HL-60 (cell line): ENCODE data around the gene RELCH.

Experiments used
- DNase-seq, 2 experiments: peaks; one replicate each; pipeline ENCODE4 v3.0.0-alpha.2; 2010 to 2020; ENCODE audit warnings: low read depth in 1 of 2, low spot score in 1 of 2
- H3K27ac ChIP-seq: fragments of 250-450 bp; sonication (Bioruptor Pico); replicated peaks from 2 replicates; pipeline ENCODE4 v1.5.1; 2020; ENCODE audit warnings: mild to moderate bottlenecking, moderate library complexity
- H3K27me3 ChIP-seq: fragments of 250-450 bp; sonication (Bioruptor Pico); 2 replicates; pipeline ENCODE4 v1.5.1; 2021; ENCODE audit warnings: mild to moderate bottlenecking, moderate library complexity; ENCODE audit not compliant: insufficient read depth, poor library complexity, severe bottlenecking
- H3K4me3 ChIP-seq: replicated peaks from 2 replicates; pipeline ENCODE4 v1.5.1; 2011; ENCODE audit warnings: mild to moderate bottlenecking, control low read depth, low read length; ENCODE audit not compliant: insufficient read depth
- CTCF ChIP-seq: IDR thresholded peaks from one replicate; pipeline ENCODE4 v1.5.1; 2011; ENCODE audit warnings: low read length, control low read depth, inconsistent platforms; ENCODE audit not compliant: insufficient read depth
- GABPA ChIP-seq: IDR thresholded peaks from 2 replicates; pipeline ENCODE4 v1.6.1; 2012; ENCODE audit warnings: low read depth
- POLR2AphosphoS5 ChIP-seq: IDR thresholded peaks from 2 replicates; pipeline ENCODE4 v1.6.1; 2012; ENCODE audit warnings: low read depth
- REST ChIP-seq: IDR thresholded peaks from 2 replicates; pipeline ENCODE4 v1.6.1; 2012; ENCODE audit warnings: low read depth; ENCODE audit not compliant: insufficient replicate concordance
- SPI1 ChIP-seq: IDR thresholded peaks from 2 replicates; pipeline ENCODE4 v1.6.1; 2012; ENCODE audit warnings: low read depth, mild to moderate bottlenecking, borderline replicate concordance

RELCH gene

GRCh38 chr18:62175521-62175920, 11.5 kb upstream of the RELCH start:
- no peak for TF ChIP-seq POLR2AphosphoS5
- no peak for TF ChIP-seq GABPA
- TF ChIP-seq CTCF: no peak
- no peak for TF ChIP-seq SPI1
- no peak for TF ChIP-seq REST
- no peak overlapping the region for H3K4me3 ChIP-seq
- H3K27ac ChIP-seq: no peak overlapping the region
- H3K27me3 ChIP-seq: no peaks in the 10 kb centered on the region
- no peak for DNase-seq

GRCh38 chr18:62177271-62177670, 9.8 kb upstream of the RELCH start:
- no peaks in the 10 kb centered on the region for H3K27me3 ChIP-seq
- no peak for TF ChIP-seq POLR2AphosphoS5
- TF ChIP-seq CTCF: no peak
- no peak for TF ChIP-seq SPI1
- no peak for TF ChIP-seq REST
- no peak for TF ChIP-seq GABPA
- H3K27ac ChIP-seq: no peak overlapping the region
- no peak overlapping the region for H3K4me3 ChIP-seq
- DNase-seq: no peak

- H3K27me3 ChIP-seq: no peaks in the 10 kb centered on the region
- no peak for DNase-seq
- no peak overlapping the region for H3K4me3 ChIP-seq
- no peak overlapping the region for H3K27ac ChIP-seq
- no peak for TF ChIP-seq REST
- no peak for TF ChIP-seq SPI1
- no peak for TF ChIP-seq POLR2AphosphoS5
- TF ChIP-seq CTCF: no peak
- no peak for TF ChIP-seq GABPA
Observed at GRCh38 chr18:62179213-62179612, 7.8 kb upstream of the RELCH start.
